OCI-LY3 (cell line): ENCODE results near the gene NR2F1-AS1.

Experiments used
- H2AFZ ChIP-seq: fragments of 200-600, 300-600 bp; shearing (Covaris generic); 2 replicates; pipeline ENCODE4 v1.6.0; 2014; ENCODE audit warnings: antibody characterized with exemption, low read depth, low read length
- H3K27ac ChIP-seq: fragments of 200-600, 300-600 bp; sonication (generic); 2 replicates; pipeline ENCODE4 v1.5.1; 2014; ENCODE audit warnings: mild to moderate bottlenecking, low read length, moderate library complexity, mixed read lengths
- H3K27me3 ChIP-seq: fragments of 200-600, 300-600 bp; sonication (generic); 2 replicates; pipeline ENCODE4 v1.6.1; 2014; ENCODE audit warnings: low read depth, low read length, mixed read lengths
- H3K36me3 ChIP-seq: fragments of 200-600, 300-600 bp; sonication (generic); replicated peaks from 2 replicates; pipeline ENCODE3; 2014; ENCODE audit warnings: low read depth, low read length, mixed read lengths
- H3K4me1 ChIP-seq: fragments of 300-600, 200-600 bp; sonication (generic); 2 replicates; pipeline ENCODE4 v1.6.1; 2014; ENCODE audit warnings: low read length, mixed read lengths
- H3K4me2 ChIP-seq: fragments of 200-600, 300-600 bp; sonication (generic); 2 replicates; pipeline ENCODE4 v1.6.1; 2014; ENCODE audit warnings: low read length, mixed read lengths
- H3K4me3 ChIP-seq: fragments of 300-600, 200-600 bp; sonication (generic); 2 replicates; pipeline ENCODE4 v1.5.1; 2014; ENCODE audit warnings: antibody characterized with exemption, mild to moderate bottlenecking, low read length, moderate library complexity
- H3K79me2 ChIP-seq: fragments of 300-600, 200-600 bp; shearing (Covaris generic); 2 replicates; pipeline ENCODE4 v1.6.1; 2014; ENCODE audit warnings: mild to moderate bottlenecking, low read length, mixed read lengths
- H3K9ac ChIP-seq: fragments of 300-600, 200-600 bp; shearing (Covaris generic); 2 replicates; pipeline ENCODE4 v1.6.0; 2014; ENCODE audit warnings: mild to moderate bottlenecking, low read length, moderate library complexity
- H3K9me3 ChIP-seq: fragments of 200-600, 300-600 bp; shearing (Covaris generic); 2 replicates; pipeline ENCODE4 v1.6.1; 2014; ENCODE audit warnings: low read length, mixed read lengths; ENCODE audit not compliant: insufficient read depth
- H4K20me1 ChIP-seq: fragments of 200-600, 300-600 bp; sonication (generic); 2 replicates; pipeline ENCODE4 v1.6.1; 2016; ENCODE audit warnings: low read length, mixed read lengths; ENCODE audit not compliant: insufficient read depth
- EZH2phosphoT487 ChIP-seq: fragments of 200-600 bp; shearing (Covaris generic); IDR thresholded peaks from 2 replicates; pipeline ENCODE4 v1.6.1; 2018; ENCODE audit warnings: antibody characterized with exemption, mixed run types, low read depth
- TF ChIP-seq, protein P1 (sequence below): fragments of 200-600, 300-600 bp; sonication (generic); IDR thresholded peaks from 2 replicates; pipeline ENCODE4 v1.5.1; 2014; ENCODE audit warnings: antibody characterized with exemption, low read length, low read depth

Gene NR2F1-AS1

DNA sequence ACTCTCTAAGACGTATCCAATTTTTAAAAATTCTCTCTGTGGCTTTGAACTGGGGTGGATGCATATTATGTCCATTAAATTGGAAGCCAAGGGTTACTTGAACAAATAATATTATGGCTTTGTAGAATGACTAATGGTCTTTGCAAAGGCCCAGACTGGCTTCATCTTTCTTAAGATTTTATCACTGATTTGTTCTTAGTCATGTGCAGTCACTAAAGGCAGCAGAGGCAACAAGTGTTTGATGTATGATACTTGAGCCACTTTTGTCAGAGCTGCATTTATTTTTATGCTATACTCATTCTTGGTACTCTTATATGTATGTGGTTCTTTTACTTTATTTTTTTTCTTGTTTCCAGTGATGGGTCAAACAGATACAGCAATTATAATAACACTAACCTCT lies 152.2 kb downstream of the NR2F1-AS1 start:
- Histone ChIP-seq H3K4me2 (no peak overlapping the region), H3K27ac (no peak overlapping the region)

GRCh38 chr5:93427316-93427715 lies 153.7 kb downstream of the NR2F1-AS1 start:
- Histone ChIP-seq H3K4me1 (no peaks in the 10 kb centered on the region), H3K27ac (no peak overlapping the region), H3K4me3 (no peak overlapping the region), H2AFZ (no peak overlapping the region), H3K36me3 (no peaks in the 10 kb centered on the region), H3K27me3 (no peaks in the 10 kb centered on the region), H3K79me2 (no peaks in the 10 kb centered on the region), H3K9me3 (no peaks in the 10 kb centered on the region), H3K9ac (no peak overlapping the region), H4K20me1 (no peaks in the 10 kb centered on the region), H3K4me2 (no peak overlapping the region)
- TF ChIP-seq, protein P1, sequence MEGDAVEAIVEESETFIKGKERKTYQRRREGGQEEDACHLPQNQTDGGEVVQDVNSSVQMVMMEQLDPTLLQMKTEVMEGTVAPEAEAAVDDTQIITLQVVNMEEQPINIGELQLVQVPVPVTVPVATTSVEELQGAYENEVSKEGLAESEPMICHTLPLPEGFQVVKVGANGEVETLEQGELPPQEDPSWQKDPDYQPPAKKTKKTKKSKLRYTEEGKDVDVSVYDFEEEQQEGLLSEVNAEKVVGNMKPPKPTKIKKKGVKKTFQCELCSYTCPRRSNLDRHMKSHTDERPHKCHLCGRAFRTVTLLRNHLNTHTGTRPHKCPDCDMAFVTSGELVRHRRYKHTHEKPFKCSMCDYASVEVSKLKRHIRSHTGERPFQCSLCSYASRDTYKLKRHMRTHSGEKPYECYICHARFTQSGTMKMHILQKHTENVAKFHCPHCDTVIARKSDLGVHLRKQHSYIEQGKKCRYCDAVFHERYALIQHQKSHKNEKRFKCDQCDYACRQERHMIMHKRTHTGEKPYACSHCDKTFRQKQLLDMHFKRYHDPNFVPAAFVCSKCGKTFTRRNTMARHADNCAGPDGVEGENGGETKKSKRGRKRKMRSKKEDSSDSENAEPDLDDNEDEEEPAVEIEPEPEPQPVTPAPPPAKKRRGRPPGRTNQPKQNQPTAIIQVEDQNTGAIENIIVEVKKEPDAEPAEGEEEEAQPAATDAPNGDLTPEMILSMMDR: no peak
- no peak for TF ChIP-seq EZH2phosphoT487

More for the DNA sequence above, 152.2 kb downstream of the NR2F1-AS1 start:
- no peaks in the 10 kb centered on the region for H3K4me1 ChIP-seq
- H3K9me3 ChIP-seq: no peaks in the 10 kb centered on the region
- H3K27me3 ChIP-seq: no peaks in the 10 kb centered on the region
- no peak overlapping the region for H3K4me3 ChIP-seq
- no peaks in the 10 kb centered on the region for H3K79me2 ChIP-seq
- no peaks in the 10 kb centered on the region for H3K36me3 ChIP-seq
- no peak overlapping the region for H3K9ac ChIP-seq
- no peak overlapping the region for H2AFZ ChIP-seq
- no peaks in the 10 kb centered on the region for H4K20me1 ChIP-seq
- TF ChIP-seq, protein P1: no peak
- no peak for TF ChIP-seq EZH2phosphoT487

DNA sequence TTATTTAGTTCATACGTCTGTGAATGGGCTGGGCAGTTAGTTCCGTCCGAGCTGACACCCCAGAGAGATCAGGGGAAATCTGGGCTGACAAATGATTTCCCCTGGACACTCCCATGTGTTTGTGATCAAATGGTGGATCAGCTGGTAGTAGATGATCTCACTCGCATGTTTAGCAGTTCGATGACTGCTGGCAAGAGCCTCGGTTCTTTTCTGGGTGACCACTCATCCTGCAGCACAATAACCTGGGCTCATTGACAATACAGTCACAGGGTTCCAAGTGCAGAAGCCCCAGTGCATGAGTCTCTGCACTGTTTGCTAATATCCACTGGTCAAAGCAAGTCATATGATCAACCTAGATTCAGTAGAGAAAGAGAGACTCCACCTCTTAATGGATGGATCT lies 155.9 kb downstream of the NR2F1-AS1 start:
- no peaks in the 10 kb centered on the region for H3K9me3 ChIP-seq
- no peak overlapping the region for H3K4me2 ChIP-seq
- H3K27me3 ChIP-seq: no peaks in the 10 kb centered on the region
- H4K20me1 ChIP-seq: no peaks in the 10 kb centered on the region
- H3K79me2 ChIP-seq: no peaks in the 10 kb centered on the region
- H3K36me3 ChIP-seq: no peaks in the 10 kb centered on the region
- H2AFZ ChIP-seq: no peak overlapping the region
- H3K27ac ChIP-seq: no peak overlapping the region
- no peak overlapping the region for H3K4me3 ChIP-seq
- TF ChIP-seq EZH2phosphoT487: no peak
- TF ChIP-seq, protein P1: no peak
- no peaks in the 10 kb centered on the region for H3K4me1 ChIP-seq
- H3K9ac ChIP-seq: no peak overlapping the region

- Histone ChIP-seq H3K4me2 (no peak overlapping the region), H3K9me3 (no peaks in the 10 kb centered on the region), H4K20me1 (no peaks in the 10 kb centered on the region), H3K4me3 (no peak overlapping the region), H3K27ac (no peak overlapping the region), H2AFZ (no peak overlapping the region), H3K27me3 (no peaks in the 10 kb centered on the region), H3K9ac (no peak overlapping the region), H3K4me1 (no peaks in the 10 kb centered on the region), H3K36me3 (no peaks in the 10 kb centered on the region), H3K79me2 (no peaks in the 10 kb centered on the region)
- TF ChIP-seq, protein P1: no peak
- TF ChIP-seq EZH2phosphoT487: no peak
Measured at GRCh38 chr5:93423300-93423699, 157.7 kb downstream of the NR2F1-AS1 start.
